HEK293 (cell line): Measurements from ENCODE around the gene CDH22.

Source experiments
- CTCF ChIA-PET: fragments of 350-600 bp; formaldehyde crosslinking; extraction: SDS; loops from one replicate; lab custom pipeline; 2021; ENCODE audit warnings: antibody characterized with exemption; lab: Yijun Ruan, JAX
- POLR2A ChIA-PET: fragments of 300-600 bp; formaldehyde crosslinking; extraction: SDS; loops from one replicate; lab custom pipeline; 2020; ENCODE audit warnings: antibody characterized with exemption, inconsistent platforms; lab: Yijun Ruan, JAX
- H3K27ac ChIP-seq: fragments of 200-500 bp; sonication (Bioruptor generic); 2 replicates; pipeline ENCODE4 v1.5.1; 2014; ENCODE audit warnings: low read depth, low read length, control low read depth, inconsistent platforms; ENCODE audit errors: extremely low read depth
- H3K36me3 ChIP-seq, 2 experiments: fragments of 200-500 bp in 1 of 2; sonication (Bioruptor generic) in 1 of 2; 1 replicate in 1 of 2; 2 replicates in 1 of 2; pipeline ENCODE4 v1.5.1; 2014 to 2017; ENCODE audit warnings: inconsistent platforms in 2 of 2, low read length in 2 of 2; ENCODE audit not compliant: control insufficient read depth in 2 of 2, insufficient read depth in 1 of 2
- H3K4me1 ChIP-seq: fragments of 200-500 bp; sonication (Bioruptor generic); 2 replicates; pipeline ENCODE4 v1.5.1; 2014; ENCODE audit warnings: mild to moderate bottlenecking, low read length, inconsistent platforms; ENCODE audit not compliant: control insufficient read depth, insufficient read depth
- H3K4me3 ChIP-seq: 2 replicates; pipeline ENCODE4 v1.5.1; 2011; ENCODE audit warnings: low read depth, mild to moderate bottlenecking, control low read depth, low read length, moderate library complexity
- H3K9me3 ChIP-seq: fragments of 200-500 bp; sonication (Bioruptor generic); 2 replicates; pipeline ENCODE4 v1.5.1; 2014; ENCODE audit warnings: low read depth, low read length, inconsistent platforms; ENCODE audit not compliant: control insufficient read depth, insufficient read depth
- BCL11A ChIP-seq: fragments of 450-650 bp; formaldehyde crosslinking; IDR thresholded peaks from 2 replicates; pipeline ENCODE4 v1.5.1; 2016; ENCODE audit warnings: low read depth, missing biosample characterization, missing genetic modification characterization
- EGR2 ChIP-seq: fragments of 450-650 bp; formaldehyde crosslinking; IDR thresholded peaks from 2 replicates; pipeline ENCODE4 v1.5.1; 2016; ENCODE audit warnings: low read depth, missing biosample characterization, missing genetic modification characterization
- GFI1B ChIP-seq: fragments of 450-650 bp; formaldehyde crosslinking; IDR thresholded peaks from 2 replicates; pipeline ENCODE4 v1.5.1; 2016; ENCODE audit warnings: missing biosample characterization, missing genetic modification characterization
- GLIS1 ChIP-seq: fragments of 450-650 bp; formaldehyde crosslinking; IDR thresholded peaks from 2 replicates; pipeline ENCODE4 v1.5.1; 2016; ENCODE audit warnings: missing biosample characterization, missing genetic modification characterization
- KLF7 ChIP-seq: fragments of 450-650 bp; formaldehyde crosslinking; IDR thresholded peaks from 2 replicates; pipeline ENCODE4 v1.5.1; 2016; ENCODE audit warnings: missing biosample characterization, missing genetic modification characterization, borderline replicate concordance
- SCRT1 ChIP-seq: fragments of 450-650 bp; formaldehyde crosslinking; IDR thresholded peaks from 2 replicates; pipeline ENCODE4 v1.5.1; 2016; ENCODE audit warnings: missing biosample characterization, missing genetic modification characterization, borderline replicate concordance
- SCRT2 ChIP-seq: fragments of 450-650 bp; formaldehyde crosslinking; IDR thresholded peaks from 2 replicates; pipeline ENCODE4 v1.5.1; 2016; ENCODE audit warnings: missing biosample characterization, missing genetic modification characterization
- WT1 ChIP-seq: fragments of 450-650 bp; formaldehyde crosslinking; IDR thresholded peaks from 2 replicates; pipeline ENCODE4 v1.5.1; 2016; ENCODE audit warnings: missing biosample characterization, missing genetic modification characterization
- ZFP3 ChIP-seq: fragments of 450-650 bp; formaldehyde crosslinking; IDR thresholded peaks from 2 replicates; pipeline ENCODE4 v1.5.1; 2016; ENCODE audit warnings: low read depth, missing biosample characterization, missing genetic modification characterization
- ZFP37 ChIP-seq: fragments of 450-650 bp; formaldehyde crosslinking; IDR thresholded peaks from 2 replicates; pipeline ENCODE4 v1.5.1; 2016; ENCODE audit warnings: missing biosample characterization, missing genetic modification characterization
- ZNF157 ChIP-seq: fragments of 450-650 bp; formaldehyde crosslinking; IDR thresholded peaks from 2 replicates; pipeline ENCODE4 v1.5.1; 2016; ENCODE audit warnings: missing biosample characterization, missing genetic modification characterization
- ZNF211 ChIP-seq: fragments of 450-650 bp; formaldehyde crosslinking; IDR thresholded peaks from 2 replicates; pipeline ENCODE4 v1.5.1; 2016; ENCODE audit warnings: low read depth, missing biosample characterization, missing genetic modification characterization
- ZNF548 ChIP-seq: fragments of 450-650 bp; formaldehyde crosslinking; IDR thresholded peaks from 2 replicates; pipeline ENCODE4 v1.5.1; 2016; ENCODE audit warnings: missing biosample characterization, missing genetic modification characterization
- ZNF585B ChIP-seq: fragments of 450-650 bp; formaldehyde crosslinking; IDR thresholded peaks from 2 replicates; pipeline ENCODE4 v1.5.1; 2016; ENCODE audit warnings: missing biosample characterization, missing genetic modification characterization
- ZNF747 ChIP-seq: fragments of 450-650 bp; formaldehyde crosslinking; IDR thresholded peaks from 2 replicates; pipeline ENCODE4 v1.5.1; 2016; ENCODE audit warnings: missing biosample characterization, missing genetic modification characterization
- ZNF792 ChIP-seq: fragments of 450-650 bp; formaldehyde crosslinking; IDR thresholded peaks from 2 replicates; pipeline ENCODE4 v1.5.1; 2016; ENCODE audit warnings: missing biosample characterization, missing genetic modification characterization
- TF ChIP-seq, protein P1 (sequence below): fragments of 450-650 bp; IDR thresholded peaks from 2 replicates; pipeline ENCODE4 v1.5.1; 2018; ENCODE audit warnings: missing biosample characterization, mild to moderate bottlenecking, missing genetic modification characterization
- TF ChIP-seq, protein P2 (sequence below): IDR thresholded peaks from 2 replicates; pipeline ENCODE4 v1.6.1; 2011; ENCODE audit warnings: mild to moderate bottlenecking, low read depth, low read length, borderline replicate concordance
- TF ChIP-seq, protein P3 (sequence below): fragments of 450-650 bp; formaldehyde crosslinking; conservative IDR thresholded peaks from 2 replicates; pipeline ENCODE4 v1.5.1; 2016; ENCODE audit warnings: low read depth, missing biosample characterization, missing genetic modification characterization

Gene CDH22

DNA sequence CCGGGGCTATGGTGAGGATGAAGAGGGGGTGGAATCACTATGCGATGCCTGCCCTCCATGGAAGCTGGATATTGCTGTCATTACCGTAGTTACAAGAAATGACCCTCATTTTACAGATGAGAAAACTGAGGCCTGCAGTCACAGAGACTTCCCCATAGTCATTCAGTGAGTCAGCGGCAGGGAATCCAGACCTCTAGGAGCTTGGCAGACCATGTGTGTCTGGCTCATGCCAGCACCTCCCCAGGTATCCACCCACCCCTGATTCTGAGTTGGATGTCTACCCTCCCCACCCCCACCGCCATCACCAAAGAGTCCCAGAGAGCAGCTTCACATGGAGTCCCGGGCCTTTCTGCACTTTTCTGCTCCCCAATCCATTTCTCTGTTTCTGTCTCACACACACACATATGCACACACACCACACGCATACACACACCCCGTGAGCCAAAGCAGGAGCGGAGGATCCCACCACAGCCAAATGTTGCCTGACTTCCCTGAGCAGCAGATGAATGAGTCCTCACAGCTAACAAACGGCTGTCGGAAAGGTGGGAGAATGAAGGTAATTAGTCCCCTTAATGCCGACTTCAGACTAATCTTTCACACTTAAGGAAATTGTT lies 24.8 kb downstream of the CDH22 start:
- POLR2A ChIA-PET: no interaction called here
- H3K27ac ChIP-seq: no peak overlapping the region

DNA sequence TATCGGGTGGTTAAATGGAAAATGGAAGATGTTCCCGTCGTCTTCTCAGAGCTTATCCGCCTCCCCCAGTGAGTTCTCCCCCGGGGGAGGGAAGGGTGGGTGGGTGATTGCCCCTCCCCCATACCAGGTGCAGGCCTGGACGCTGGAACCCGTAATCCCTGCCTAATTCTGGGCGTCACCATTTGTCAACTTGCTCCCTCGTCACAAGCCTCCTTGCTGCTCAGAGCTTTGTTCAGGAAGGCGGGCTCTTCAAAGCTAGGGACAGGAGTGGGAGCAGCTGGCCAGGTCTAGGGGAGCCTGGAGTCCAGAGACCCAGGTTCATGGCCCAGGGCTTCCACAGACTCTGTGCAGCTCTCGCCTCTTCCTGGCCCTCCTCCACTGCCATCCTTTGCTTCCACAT lies 25.6 kb downstream of the CDH22 start:
- POLR2A ChIA-PET: no interaction called here

More for the DNA sequence above, 24.8 kb downstream of the CDH22 start:
- H3K9me3 ChIP-seq: no peaks in the 10 kb centered on the region
- no peaks in the 10 kb centered on the region for H3K36me3 ChIP-seq
- TF ChIP-seq, protein P1, sequence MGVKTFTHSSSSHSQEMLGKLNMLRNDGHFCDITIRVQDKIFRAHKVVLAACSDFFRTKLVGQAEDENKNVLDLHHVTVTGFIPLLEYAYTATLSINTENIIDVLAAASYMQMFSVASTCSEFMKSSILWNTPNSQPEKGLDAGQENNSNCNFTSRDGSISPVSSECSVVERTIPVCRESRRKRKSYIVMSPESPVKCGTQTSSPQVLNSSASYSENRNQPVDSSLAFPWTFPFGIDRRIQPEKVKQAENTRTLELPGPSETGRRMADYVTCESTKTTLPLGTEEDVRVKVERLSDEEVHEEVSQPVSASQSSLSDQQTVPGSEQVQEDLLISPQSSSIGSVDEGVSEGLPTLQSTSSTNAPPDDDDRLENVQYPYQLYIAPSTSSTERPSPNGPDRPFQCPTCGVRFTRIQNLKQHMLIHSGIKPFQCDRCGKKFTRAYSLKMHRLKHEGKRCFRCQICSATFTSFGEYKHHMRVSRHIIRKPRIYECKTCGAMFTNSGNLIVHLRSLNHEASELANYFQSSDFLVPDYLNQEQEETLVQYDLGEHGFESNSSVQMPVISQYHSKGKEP (tag by site-specific recombination): no peak
- TF ChIP-seq GLIS1 (tag by site-specific recombination): peak; percentile 10; the same call in 1 of the 2 replicates
- TF ChIP-seq, all 188 proteins: peak for 1
- CTCF ChIA-PET: interaction anchor here (1.0 kb wide), 1 partner anchor 23 kb away, joined by 4 read pairs; no protein-coding TSS in a partner anchor
- no peaks in the 10 kb centered on the region for H3K4me1 ChIP-seq
- no peak overlapping the region for H3K4me3 ChIP-seq

DNA sequence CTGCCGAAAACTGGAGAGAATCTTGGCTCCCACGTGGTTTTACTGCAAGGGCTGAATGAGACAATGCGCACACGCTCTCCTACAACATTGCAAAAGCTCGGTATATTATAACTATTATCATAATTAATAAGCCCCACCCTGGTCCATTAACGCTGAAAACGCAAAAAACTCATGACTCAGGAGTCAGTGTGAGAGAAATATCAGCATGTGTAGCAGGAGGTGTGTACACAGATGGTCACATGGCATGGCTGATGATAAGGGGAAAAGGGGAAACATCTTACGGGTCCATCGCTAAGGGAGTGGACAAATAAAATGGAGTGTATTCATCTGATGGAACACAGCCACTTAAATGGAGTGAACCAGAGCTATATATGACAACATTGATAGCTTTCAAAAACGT lies 29.2 kb downstream of the CDH22 start:
- Histone ChIP-seq H3K9me3 (no peaks in the 10 kb centered on the region), H3K36me3 (no peaks in the 10 kb centered on the region), H3K4me3 (no peak overlapping the region), H3K4me1 (no peaks in the 10 kb centered on the region), H3K27ac (no peak overlapping the region)
- TF ChIP-seq ZNF792 (tag by site-specific recombination) (no peak), EGR2 (tag by site-specific recombination) (no peak), ZFP37 (tag by site-specific recombination) (no peak)
- TF ChIP-seq, protein P2, sequence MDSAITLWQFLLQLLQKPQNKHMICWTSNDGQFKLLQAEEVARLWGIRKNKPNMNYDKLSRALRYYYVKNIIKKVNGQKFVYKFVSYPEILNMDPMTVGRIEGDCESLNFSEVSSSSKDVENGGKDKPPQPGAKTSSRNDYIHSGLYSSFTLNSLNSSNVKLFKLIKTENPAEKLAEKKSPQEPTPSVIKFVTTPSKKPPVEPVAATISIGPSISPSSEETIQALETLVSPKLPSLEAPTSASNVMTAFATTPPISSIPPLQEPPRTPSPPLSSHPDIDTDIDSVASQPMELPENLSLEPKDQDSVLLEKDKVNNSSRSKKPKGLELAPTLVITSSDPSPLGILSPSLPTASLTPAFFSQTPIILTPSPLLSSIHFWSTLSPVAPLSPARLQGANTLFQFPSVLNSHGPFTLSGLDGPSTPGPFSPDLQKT: no peak
- CTCF ChIA-PET: interaction anchor here (0.6 kb wide), 1 partner anchor 159 kb away, joined by 4 read pairs; no protein-coding TSS in a partner anchor
- POLR2A ChIA-PET: no interaction called here

More for the DNA sequence above, 25.6 kb downstream of the CDH22 start:
- H3K36me3 ChIP-seq: no peaks in the 10 kb centered on the region
- H3K4me1 ChIP-seq: no peaks in the 10 kb centered on the region
- CTCF ChIA-PET: no interaction called here
- H3K9me3 ChIP-seq: no peaks in the 10 kb centered on the region
- H3K27ac ChIP-seq: no peak overlapping the region
- TF ChIP-seq SCRT1 (no peak), WT1 (tag by site-specific recombination) (no peak), KLF7 (tag by site-specific recombination) (no peak), ZNF157 (tag by site-specific recombination) (no peak), SCRT2 (tag by site-specific recombination) (no peak), GFI1B (tag by site-specific recombination) (no peak), ZNF548 (no peak), ZNF211 (no peak), ZNF585B (no peak), ZFP3 (no peak), ZNF747 (no peak), BCL11A (tag by site-specific recombination) (no peak)
- TF ChIP-seq, protein P3, sequence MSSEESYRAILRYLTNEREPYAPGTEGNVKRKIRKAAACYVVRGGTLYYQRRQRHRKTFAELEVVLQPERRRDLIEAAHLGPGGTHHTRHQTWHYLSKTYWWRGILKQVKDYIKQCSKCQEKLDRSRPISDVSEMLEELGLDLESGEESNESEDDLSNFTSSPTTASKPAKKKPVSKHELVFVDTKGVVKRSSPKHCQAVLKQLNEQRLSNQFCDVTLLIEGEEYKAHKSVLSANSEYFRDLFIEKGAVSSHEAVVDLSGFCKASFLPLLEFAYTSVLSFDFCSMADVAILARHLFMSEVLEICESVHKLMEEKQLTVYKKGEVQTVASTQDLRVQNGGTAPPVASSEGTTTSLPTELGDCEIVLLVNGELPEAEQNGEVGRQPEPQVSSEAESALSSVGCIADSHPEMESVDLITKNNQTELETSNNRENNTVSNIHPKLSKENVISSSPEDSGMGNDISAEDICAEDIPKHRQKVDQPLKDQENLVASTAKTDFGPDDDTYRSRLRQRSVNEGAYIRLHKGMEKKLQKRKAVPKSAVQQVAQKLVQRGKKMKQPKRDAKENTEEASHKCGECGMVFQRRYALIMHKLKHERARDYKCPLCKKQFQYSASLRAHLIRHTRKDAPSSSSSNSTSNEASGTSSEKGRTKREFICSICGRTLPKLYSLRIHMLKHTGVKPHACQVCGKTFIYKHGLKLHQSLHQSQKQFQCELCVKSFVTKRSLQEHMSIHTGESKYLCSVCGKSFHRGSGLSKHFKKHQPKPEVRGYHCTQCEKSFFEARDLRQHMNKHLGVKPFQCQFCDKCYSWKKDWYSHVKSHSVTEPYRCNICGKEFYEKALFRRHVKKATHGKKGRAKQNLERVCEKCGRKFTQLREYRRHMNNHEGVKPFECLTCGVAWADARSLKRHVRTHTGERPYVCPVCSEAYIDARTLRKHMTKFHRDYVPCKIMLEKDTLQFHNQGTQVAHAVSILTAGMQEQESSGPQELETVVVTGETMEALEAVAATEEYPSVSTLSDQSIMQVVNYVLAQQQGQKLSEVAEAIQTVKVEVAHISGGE (tag by site-specific recombination): no peak
- H3K4me3 ChIP-seq: no peak overlapping the region
